ENCODE measurements around the gene KCND3. TPM values are rescaled to one million over a fixed set of nuclear protein-coding genes. Genes with fewer than 3 reads are reported as not detected.

KCND3 gene
- polyA plus RNA-seq, 1 donor = 2.5 TPM

GRCh38 chr1:111789142-111789541 lies 200.3 kb downstream of the KCND3 start:
- no peaks in the 10 kb centered on the region for H3K9me3 ChIP-seq (ENCODE audit: control insufficient read depth, low read depth, low read length)
- peaks cover 34% of the 10 kb centered on the region for H3K27me3 ChIP-seq (ENCODE audit: control insufficient read depth, insufficient read depth, low read length)
- no CpG with 5 or more reads among the region's 5 CpGs for WGBS (ENCODE audit: insufficient coverage, low lambda C conversion rate)
- no peaks in the 10 kb centered on the region for H3K36me3 ChIP-seq (ENCODE audit: control insufficient read depth, insufficient read depth, low read length)
- H3K27ac ChIP-seq (ENCODE audit: low read length) = no peak overlapping the region
- H3K4me1 ChIP-seq (ENCODE audit: control insufficient read depth, insufficient read depth, low read length) = no peaks in the 10 kb centered on the region
- H3K4me3 ChIP-seq (ENCODE audit: low read length) = no peak overlapping the region
- no peak for DNase-seq

- H3K4me1 ChIP-seq (ENCODE audit: control insufficient read depth, insufficient read depth, low read length) = no peaks in the 10 kb centered on the region
- no CpG with 5 or more reads among the region's 9 CpGs for WGBS (ENCODE audit: insufficient coverage, low lambda C conversion rate)
Measured at GRCh38 chr1:111786669-111787207, 202.7 kb downstream of the KCND3 start.

GRCh38 chr1:111784273-111784901 lies 205.1 kb downstream of the KCND3 start:
- Histone ChIP-seq H3K4me3 (ENCODE audit: low read length) (no peak overlapping the region), H3K4me1 (ENCODE audit: control insufficient read depth, insufficient read depth, low read length) (no peaks in the 10 kb centered on the region), H3K9me3 (ENCODE audit: control insufficient read depth, low read depth, low read length) (no peaks in the 10 kb centered on the region), H3K36me3 (ENCODE audit: control insufficient read depth, insufficient read depth, low read length) (no peaks in the 10 kb centered on the region), H3K27me3 (ENCODE audit: control insufficient read depth, insufficient read depth, low read length) (peaks cover 37% of the 10 kb centered on the region), H3K27ac (ENCODE audit: low read length) (no peak overlapping the region)
- WGBS (ENCODE audit: insufficient coverage, low lambda C conversion rate) = no CpG with 5 or more reads among the region's 4 CpGs
- DNase-seq = no peak

More at GRCh38 chr1:111786669-111787207, 202.7 kb downstream of the KCND3 start:
- no peak for DNase-seq
- H3K27ac ChIP-seq (ENCODE audit: low read length) = no peak overlapping the region
- no peaks in the 10 kb centered on the region for H3K9me3 ChIP-seq (ENCODE audit: control insufficient read depth, low read depth, low read length)
- no peaks in the 10 kb centered on the region for H3K36me3 ChIP-seq (ENCODE audit: control insufficient read depth, insufficient read depth, low read length)
- peaks cover 33% of the 10 kb centered on the region for H3K27me3 ChIP-seq (ENCODE audit: control insufficient read depth, insufficient read depth, low read length)
- no peak overlapping the region for H3K4me3 ChIP-seq (ENCODE audit: low read length)

- WGBS (ENCODE audit: insufficient coverage, low lambda C conversion rate) = no CpG with 5 or more reads among the region's 2 CpGs
- peaks cover 14% of the 10 kb centered on the region for H3K27me3 ChIP-seq (ENCODE audit: control insufficient read depth, insufficient read depth, low read length)
- no peak for DNase-seq
- H3K27ac ChIP-seq (ENCODE audit: low read length) = no peak overlapping the region
- H3K4me3 ChIP-seq (ENCODE audit: low read length) = no peak overlapping the region
- H3K9me3 ChIP-seq (ENCODE audit: control insufficient read depth, low read depth, low read length) = no peaks in the 10 kb centered on the region
- no peaks in the 10 kb centered on the region for H3K36me3 ChIP-seq (ENCODE audit: control insufficient read depth, insufficient read depth, low read length)
- no peaks in the 10 kb centered on the region for H3K4me1 ChIP-seq (ENCODE audit: control insufficient read depth, insufficient read depth, low read length)
Measured at GRCh38 chr1:111779546-111779945, 209.9 kb downstream of the KCND3 start.

GRCh38 chr1:111778541-111779051 lies 210.9 kb downstream of the KCND3 start:
- no peak for DNase-seq
- H3K9me3 ChIP-seq (ENCODE audit: control insufficient read depth, low read depth, low read length) = no peaks in the 10 kb centered on the region
- H3K4me3 ChIP-seq (ENCODE audit: low read length) = no peak overlapping the region
- WGBS (ENCODE audit: insufficient coverage, low lambda C conversion rate) = no CpG with 5 or more reads among the region's 2 CpGs
- H3K27me3 ChIP-seq (ENCODE audit: control insufficient read depth, insufficient read depth, low read length) = peaks cover 13% of the 10 kb centered on the region
- H3K36me3 ChIP-seq (ENCODE audit: control insufficient read depth, insufficient read depth, low read length) = no peaks in the 10 kb centered on the region
- H3K4me1 ChIP-seq (ENCODE audit: control insufficient read depth, insufficient read depth, low read length) = no peaks in the 10 kb centered on the region
- H3K27ac ChIP-seq (ENCODE audit: low read length) = no peak overlapping the region

- no peak overlapping the region for H3K4me3 ChIP-seq (ENCODE audit: low read length)
- peaks cover 13% of the 10 kb centered on the region for H3K27me3 ChIP-seq (ENCODE audit: control insufficient read depth, insufficient read depth, low read length)
- H3K4me1 ChIP-seq (ENCODE audit: control insufficient read depth, insufficient read depth, low read length) = no peaks in the 10 kb centered on the region
- no peak overlapping the region for H3K27ac ChIP-seq (ENCODE audit: low read length)
- no peaks in the 10 kb centered on the region for H3K36me3 ChIP-seq (ENCODE audit: control insufficient read depth, insufficient read depth, low read length)
- no peaks in the 10 kb centered on the region for H3K9me3 ChIP-seq (ENCODE audit: control insufficient read depth, low read depth, low read length)
- no peak for DNase-seq
- 40% methylated on average over 1 of the region's 6 CpGs for WGBS (ENCODE audit: insufficient coverage, low lambda C conversion rate)
Measured at GRCh38 chr1:111778066-111778465, 211.4 kb downstream of the KCND3 start.

- Histone ChIP-seq H3K27me3 (ENCODE audit: control insufficient read depth, insufficient read depth, low read length) (peaks cover 13% of the 10 kb centered on the region), H3K36me3 (ENCODE audit: control insufficient read depth, insufficient read depth, low read length) (no peaks in the 10 kb centered on the region), H3K4me3 (ENCODE audit: low read length) (no peak overlapping the region), H3K9me3 (ENCODE audit: control insufficient read depth, low read depth, low read length) (no peaks in the 10 kb centered on the region), H3K4me1 (ENCODE audit: control insufficient read depth, insufficient read depth, low read length) (no peaks in the 10 kb centered on the region), H3K27ac (ENCODE audit: low read length) (no peak overlapping the region)
- no CpG with 5 or more reads among the region's 1 CpG for WGBS (ENCODE audit: insufficient coverage, low lambda C conversion rate)
- DNase-seq = no peak
Measured at GRCh38 chr1:111777301-111777700, 212.2 kb downstream of the KCND3 start.

GRCh38 chr1:111776861-111777260 lies 212.6 kb downstream of the KCND3 start:
- no peak for DNase-seq
- H3K36me3 ChIP-seq (ENCODE audit: control insufficient read depth, insufficient read depth, low read length) = no peaks in the 10 kb centered on the region
- no peaks in the 10 kb centered on the region for H3K4me1 ChIP-seq (ENCODE audit: control insufficient read depth, insufficient read depth, low read length)
- no CpG with 5 or more reads among the region's 8 CpGs for WGBS (ENCODE audit: insufficient coverage, low lambda C conversion rate)
- no peak overlapping the region for H3K4me3 ChIP-seq (ENCODE audit: low read length)
- peaks cover 10% of the 10 kb centered on the region for H3K27me3 ChIP-seq (ENCODE audit: control insufficient read depth, insufficient read depth, low read length)
- no peak overlapping the region for H3K27ac ChIP-seq (ENCODE audit: low read length)
- H3K9me3 ChIP-seq (ENCODE audit: control insufficient read depth, low read depth, low read length) = no peaks in the 10 kb centered on the region

GRCh38 chr1:111776391-111776790 lies 213.1 kb downstream of the KCND3 start:
- Histone ChIP-seq H3K36me3 (ENCODE audit: control insufficient read depth, insufficient read depth, low read length) (no peaks in the 10 kb centered on the region), H3K27me3 (ENCODE audit: control insufficient read depth, insufficient read depth, low read length) (peaks cover 9% of the 10 kb centered on the region), H3K9me3 (ENCODE audit: control insufficient read depth, low read depth, low read length) (no peaks in the 10 kb centered on the region), H3K4me1 (ENCODE audit: control insufficient read depth, insufficient read depth, low read length) (no peaks in the 10 kb centered on the region), H3K27ac (ENCODE audit: low read length) (no peak overlapping the region), H3K4me3 (ENCODE audit: low read length) (no peak overlapping the region)
- WGBS (ENCODE audit: insufficient coverage, low lambda C conversion rate) = 67% methylated on average over 1 of the region's 2 CpGs
- DNase-seq = no peak

- H3K9me3 ChIP-seq (ENCODE audit: control insufficient read depth, low read depth, low read length) = no peaks in the 10 kb centered on the region
- no peak overlapping the region for H3K27ac ChIP-seq (ENCODE audit: low read length)
- DNase-seq = no peak
- 72% methylated on average over 2 of the region's 9 CpGs for WGBS (ENCODE audit: insufficient coverage, low lambda C conversion rate)
- H3K27me3 ChIP-seq (ENCODE audit: control insufficient read depth, insufficient read depth, low read length) = peaks cover 9% of the 10 kb centered on the region
- no peaks in the 10 kb centered on the region for H3K4me1 ChIP-seq (ENCODE audit: control insufficient read depth, insufficient read depth, low read length)
- H3K4me3 ChIP-seq (ENCODE audit: low read length) = no peak overlapping the region
- H3K36me3 ChIP-seq (ENCODE audit: control insufficient read depth, insufficient read depth, low read length) = no peaks in the 10 kb centered on the region
Measured at GRCh38 chr1:111775966-111776365, 213.5 kb downstream of the KCND3 start.

GRCh38 chr1:111770916-111771315 lies 218.6 kb downstream of the KCND3 start:
- H3K27me3 ChIP-seq (ENCODE audit: control insufficient read depth, insufficient read depth, low read length) = no peaks in the 10 kb centered on the region
- H3K36me3 ChIP-seq (ENCODE audit: control insufficient read depth, insufficient read depth, low read length) = peaks cover 21% of the 10 kb centered on the region
- WGBS (ENCODE audit: insufficient coverage, low lambda C conversion rate) = 100% methylated on average over 1 of the region's 4 CpGs
- H3K27ac ChIP-seq (ENCODE audit: low read length) = no peak overlapping the region
- H3K4me3 ChIP-seq (ENCODE audit: low read length) = no peak overlapping the region
- DNase-seq = no peak
- peaks cover 3% of the 10 kb centered on the region for H3K4me1 ChIP-seq (ENCODE audit: control insufficient read depth, insufficient read depth, low read length)
- H3K9me3 ChIP-seq (ENCODE audit: control insufficient read depth, low read depth, low read length) = no peaks in the 10 kb centered on the region
